SK-N-MC (cell line): ENCODE measurements around the gene ZYX.
"Not testable (repeated sequence)": the region's sequence is repeated elsewhere in the genome, so short reads cannot be mapped to it uniquely, and the experiment has no call there.

Source experiments
- EZH2 ChIP-seq: fragments of 200-600 bp; sonication (generic); IDR thresholded peaks from one replicate; pipeline ENCODE4 v1.6.1; 2017; ENCODE audit warnings: antibody characterized with exemption
- POLR2AphosphoS5 ChIP-seq: IDR thresholded peaks from 2 replicates; pipeline ENCODE4 v1.6.1; 2012; ENCODE audit warnings: mild to moderate bottlenecking, low read depth, low read length, borderline replicate concordance

- not testable (repeated sequence) for TF ChIP-seq EZH2, POLR2AphosphoS5
These were observed 43.3 kb downstream of the ZYX start for GRCh38 chr7:143424476-143424875.
